ENCODE results near the gene GK2. TPM values are rescaled to one million over a fixed set of nuclear protein-coding genes. Genes with fewer than 3 reads are reported as not detected.

GK2 gene
- total and polyA plus RNA-seq, 2 of the 13 experiments (the other 11 are each of a cell fraction or from before 2014, with no cell fraction given), result not detected

DNA sequence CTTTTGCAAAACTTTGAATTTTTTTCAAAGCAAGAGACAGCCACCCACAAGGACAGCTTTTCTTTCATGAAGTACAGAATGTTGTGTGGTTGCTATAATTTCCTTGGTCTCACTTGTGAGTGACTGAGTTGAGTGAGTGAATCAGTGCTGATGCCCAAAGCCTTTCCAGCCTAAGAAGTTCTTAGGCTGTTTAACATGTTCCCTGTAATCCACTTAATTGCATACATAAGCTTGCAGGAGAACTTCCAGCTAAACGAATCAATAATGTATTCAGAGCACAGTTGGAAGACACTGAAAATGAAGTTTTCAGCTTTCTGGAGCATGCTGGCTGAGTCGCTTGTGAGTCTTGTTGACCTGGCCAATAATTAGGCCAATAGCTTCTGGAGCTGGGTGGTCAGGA is 42.0 kb upstream of the GK2 start:
- no peaks in the 10 kb centered on the region for H3K79me2 ChIP-seq (ENCODE audit: insufficient read depth, low read length)
- no peak overlapping the region for H3K4me2 ChIP-seq (ENCODE audit: low read depth, low read length)
- DNase-seq (ENCODE audit: low spot score) (no peak), ATAC-seq (no peak), FAIRE-seq (no peak)
- CTCF ChIA-PET (ENCODE audit: low intra/inter-chr PET ratio, low total read pairs), result no interaction called here
- no peaks in the 10 kb centered on the region for H4K20me1 ChIP-seq (ENCODE audit: insufficient read depth, low read length)
- H2AFZ ChIP-seq (ENCODE audit: low read length), result no peak overlapping the region
- no peak overlapping the region for H3K27ac ChIP-seq (ENCODE audit: extremely low read length, insufficient read depth, low read length)
- H3K9ac ChIP-seq (ENCODE audit: insufficient read depth, low read depth, low read length), result no peak overlapping the region
- intact Hi-C loops (cut with micrococcal nuclease; ENCODE audit: unreplicated experiment) (no loop called here), in situ Hi-C loops (cut with HindIII; ENCODE audit: extremely low pct_ligation_motif_present, low pct_unique_long_range_greater_than_20kb) (no loop called here)
- no peaks in the 10 kb centered on the region for H3K9me3 ChIP-seq (ENCODE audit: low read length)
- no peaks in the 10 kb centered on the region for H3K27me3 ChIP-seq (ENCODE audit: control insufficient read depth in 1 of 2, insufficient read depth in 2 of 2, low read length in 2 of 2)
- WGBS (ENCODE audit: low lambda C conversion rate), result 4% methylated on average over 2 of the region's 2 CpGs
- no peak overlapping the region for H3K4me3 ChIP-seq (replicated peaks in 1 of 3; ENCODE audit: insufficient read depth in 1 of 3, low read depth in 2 of 3, low read length in 3 of 3)
- no peak for TF ChIP-seq ZNF317 (CRISPR knock-in tag; IDR thresholded peaks at IDR 0.05)
- TF ChIP-seq ZNF224 (CRISPR knock-in tag; IDR thresholded peaks at IDR 0.05), result no peak
- TF ChIP-seq RFX5 (IDR thresholded peaks at IDR 0.05; ENCODE audit: low read depth, low read length), result no peak
- TF ChIP-seq, protein P1, sequence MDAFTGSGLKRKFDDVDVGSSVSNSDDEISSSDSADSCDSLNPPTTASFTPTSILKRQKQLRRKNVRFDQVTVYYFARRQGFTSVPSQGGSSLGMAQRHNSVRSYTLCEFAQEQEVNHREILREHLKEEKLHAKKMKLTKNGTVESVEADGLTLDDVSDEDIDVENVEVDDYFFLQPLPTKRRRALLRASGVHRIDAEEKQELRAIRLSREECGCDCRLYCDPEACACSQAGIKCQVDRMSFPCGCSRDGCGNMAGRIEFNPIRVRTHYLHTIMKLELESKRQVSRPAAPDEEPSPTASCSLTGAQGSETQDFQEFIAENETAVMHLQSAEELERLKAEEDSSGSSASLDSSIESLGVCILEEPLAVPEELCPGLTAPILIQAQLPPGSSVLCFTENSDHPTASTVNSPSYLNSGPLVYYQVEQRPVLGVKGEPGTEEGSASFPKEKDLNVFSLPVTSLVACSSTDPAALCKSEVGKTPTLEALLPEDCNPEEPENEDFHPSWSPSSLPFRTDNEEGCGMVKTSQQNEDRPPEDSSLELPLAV (CRISPR knock-in tag; conservative IDR thresholded peaks at IDR 0.05; ENCODE audit: low read depth), result no peak
- no peak for TF ChIP-seq SNRNP70 (IDR thresholded peaks at IDR 0.05; ENCODE audit: low read depth, low read length)
- TF ChIP-seq SMYD3 (CRISPR knock-in tag; IDR thresholded peaks at IDR 0.05), result no peak
- TF ChIP-seq ZNF124 (CRISPR knock-in tag; IDR thresholded peaks at IDR 0.05), result no peak
- no peak for TF ChIP-seq ZNF3 (CRISPR knock-in tag; IDR thresholded peaks at IDR 0.05)
- no peak for TF ChIP-seq DMAP1 (CRISPR knock-in tag; IDR thresholded peaks at IDR 0.05)
- TF ChIP-seq, protein P2, sequence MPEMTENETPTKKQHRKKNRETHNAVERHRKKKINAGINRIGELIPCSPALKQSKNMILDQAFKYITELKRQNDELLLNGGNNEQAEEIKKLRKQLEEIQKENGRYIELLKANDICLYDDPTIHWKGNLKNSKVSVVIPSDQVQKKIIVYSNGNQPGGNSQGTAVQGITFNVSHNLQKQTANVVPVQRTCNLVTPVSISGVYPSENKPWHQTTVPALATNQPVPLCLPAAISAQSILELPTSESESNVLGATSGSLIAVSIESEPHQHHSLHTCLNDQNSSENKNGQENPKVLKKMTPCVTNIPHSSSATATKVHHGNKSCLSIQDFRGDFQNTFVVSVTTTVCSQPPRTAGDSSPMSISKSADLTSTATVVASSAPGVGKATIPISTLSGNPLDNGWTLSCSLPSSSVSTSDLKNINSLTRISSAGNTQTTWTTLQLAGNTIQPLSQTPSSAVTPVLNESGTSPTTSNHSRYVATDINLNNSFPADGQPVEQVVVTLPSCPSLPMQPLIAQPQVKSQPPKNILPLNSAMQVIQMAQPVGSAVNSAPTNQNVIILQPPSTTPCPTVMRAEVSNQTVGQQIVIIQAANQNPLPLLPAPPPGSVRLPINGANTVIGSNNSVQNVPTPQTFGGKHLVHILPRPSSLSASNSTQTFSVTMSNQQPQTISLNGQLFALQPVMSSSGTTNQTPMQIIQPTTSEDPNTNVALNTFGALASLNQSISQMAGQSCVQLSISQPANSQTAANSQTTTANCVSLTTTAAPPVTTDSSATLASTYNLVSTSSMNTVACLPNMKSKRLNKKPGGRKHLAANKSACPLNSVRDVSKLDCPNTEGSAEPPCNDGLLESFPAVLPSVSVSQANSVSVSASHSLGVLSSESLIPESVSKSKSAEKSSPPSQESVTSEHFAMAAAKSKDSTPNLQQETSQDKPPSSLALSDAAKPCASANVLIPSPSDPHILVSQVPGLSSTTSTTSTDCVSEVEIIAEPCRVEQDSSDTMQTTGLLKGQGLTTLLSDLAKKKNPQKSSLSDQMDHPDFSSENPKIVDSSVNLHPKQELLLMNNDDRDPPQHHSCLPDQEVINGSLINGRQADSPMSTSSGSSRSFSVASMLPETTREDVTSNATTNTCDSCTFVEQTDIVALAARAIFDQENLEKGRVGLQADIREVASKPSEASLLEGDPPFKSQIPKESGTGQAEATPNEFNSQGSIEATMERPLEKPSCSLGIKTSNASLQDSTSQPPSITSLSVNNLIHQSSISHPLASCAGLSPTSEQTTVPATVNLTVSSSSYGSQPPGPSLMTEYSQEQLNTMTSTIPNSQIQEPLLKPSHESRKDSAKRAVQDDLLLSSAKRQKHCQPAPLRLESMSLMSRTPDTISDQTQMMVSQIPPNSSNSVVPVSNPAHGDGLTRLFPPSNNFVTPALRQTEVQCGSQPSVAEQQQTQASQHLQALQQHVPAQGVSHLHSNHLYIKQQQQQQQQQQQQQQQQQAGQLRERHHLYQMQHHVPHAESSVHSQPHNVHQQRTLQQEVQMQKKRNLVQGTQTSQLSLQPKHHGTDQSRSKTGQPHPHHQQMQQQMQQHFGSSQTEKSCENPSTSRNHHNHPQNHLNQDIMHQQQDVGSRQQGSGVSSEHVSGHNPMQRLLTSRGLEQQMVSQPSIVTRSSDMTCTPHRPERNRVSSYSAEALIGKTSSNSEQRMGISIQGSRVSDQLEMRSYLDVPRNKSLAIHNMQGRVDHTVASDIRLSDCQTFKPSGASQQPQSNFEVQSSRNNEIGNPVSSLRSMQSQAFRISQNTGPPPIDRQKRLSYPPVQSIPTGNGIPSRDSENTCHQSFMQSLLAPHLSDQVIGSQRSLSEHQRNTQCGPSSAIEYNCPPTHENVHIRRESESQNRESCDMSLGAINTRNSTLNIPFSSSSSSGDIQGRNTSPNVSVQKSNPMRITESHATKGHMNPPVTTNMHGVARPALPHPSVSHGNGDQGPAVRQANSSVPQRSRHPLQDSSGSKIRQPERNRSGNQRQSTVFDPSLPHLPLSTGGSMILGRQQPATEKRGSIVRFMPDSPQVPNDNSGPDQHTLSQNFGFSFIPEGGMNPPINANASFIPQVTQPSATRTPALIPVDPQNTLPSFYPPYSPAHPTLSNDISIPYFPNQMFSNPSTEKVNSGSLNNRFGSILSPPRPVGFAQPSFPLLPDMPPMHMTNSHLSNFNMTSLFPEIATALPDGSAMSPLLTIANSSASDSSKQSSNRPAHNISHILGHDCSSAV (CRISPR knock-in tag; IDR thresholded peaks at IDR 0.05; ENCODE audit: borderline replicate concordance), result no peak
- no peak for TF ChIP-seq ZNF382 (CRISPR knock-in tag; IDR thresholded peaks at IDR 0.05; ENCODE audit: borderline replicate concordance)
- no peak for TF ChIP-seq ZNF501 (CRISPR knock-in tag; IDR thresholded peaks at IDR 0.05)
- TF ChIP-seq SNAI1 (CRISPR knock-in tag; IDR thresholded peaks at IDR 0.05; ENCODE audit: borderline replicate concordance), result no peak
- TF ChIP-seq SIN3A (IDR thresholded peaks at IDR 0.05; ENCODE audit: borderline replicate concordance, low read depth, low read length), result no peak
- no peak for TF ChIP-seq MTF1 (CRISPR knock-in tag; IDR thresholded peaks at IDR 0.05)
- no TSS peak for BruUV-seq (replicated peaks)
- H3K36me3 ChIP-seq (replicated peaks in 1 of 2; ENCODE audit: control insufficient read depth in 1 of 2, insufficient read depth in 2 of 2, low read length in 2 of 2), result no peaks in the 10 kb centered on the region
- POLR2A ChIA-PET, result no interaction called here
- H3K4me1 ChIP-seq (ENCODE audit: insufficient read depth, low read length), result no peaks in the 10 kb centered on the region
